ENCODE measurements around the gene CRMP1. TPM values are rescaled to one million over a fixed set of nuclear protein-coding genes. Genes with fewer than 3 reads are reported as not detected.

CRMP1 gene
- total RNA-seq, 4 donors from 2014 or later = 0.63 to 3.0 (median 0.81) TPM; not detected in 1

DNA sequence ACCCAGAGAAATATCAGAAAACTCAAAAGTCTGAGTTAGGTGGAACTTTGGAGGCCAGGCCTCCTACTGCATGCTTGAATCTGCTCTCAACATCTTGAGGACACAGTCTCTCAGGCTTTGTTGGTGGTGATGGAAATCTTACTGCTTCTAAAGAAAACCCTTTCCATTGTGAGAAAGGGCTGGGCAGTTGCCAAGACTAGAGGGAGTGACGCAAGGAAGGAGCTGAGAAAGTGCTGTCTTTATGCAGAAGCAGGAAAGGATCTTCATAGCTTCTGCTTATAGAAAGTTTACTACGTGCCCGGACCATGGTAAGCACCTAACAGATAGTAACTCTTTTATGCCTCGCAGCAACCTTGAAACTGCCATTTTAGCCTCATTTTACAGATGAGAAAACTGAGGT, 2.4 kb upstream of the CRMP1 start:
- intact Hi-C loops (cut with DNase I) = no loop called here
- TF ChIP-seq, protein P1, sequence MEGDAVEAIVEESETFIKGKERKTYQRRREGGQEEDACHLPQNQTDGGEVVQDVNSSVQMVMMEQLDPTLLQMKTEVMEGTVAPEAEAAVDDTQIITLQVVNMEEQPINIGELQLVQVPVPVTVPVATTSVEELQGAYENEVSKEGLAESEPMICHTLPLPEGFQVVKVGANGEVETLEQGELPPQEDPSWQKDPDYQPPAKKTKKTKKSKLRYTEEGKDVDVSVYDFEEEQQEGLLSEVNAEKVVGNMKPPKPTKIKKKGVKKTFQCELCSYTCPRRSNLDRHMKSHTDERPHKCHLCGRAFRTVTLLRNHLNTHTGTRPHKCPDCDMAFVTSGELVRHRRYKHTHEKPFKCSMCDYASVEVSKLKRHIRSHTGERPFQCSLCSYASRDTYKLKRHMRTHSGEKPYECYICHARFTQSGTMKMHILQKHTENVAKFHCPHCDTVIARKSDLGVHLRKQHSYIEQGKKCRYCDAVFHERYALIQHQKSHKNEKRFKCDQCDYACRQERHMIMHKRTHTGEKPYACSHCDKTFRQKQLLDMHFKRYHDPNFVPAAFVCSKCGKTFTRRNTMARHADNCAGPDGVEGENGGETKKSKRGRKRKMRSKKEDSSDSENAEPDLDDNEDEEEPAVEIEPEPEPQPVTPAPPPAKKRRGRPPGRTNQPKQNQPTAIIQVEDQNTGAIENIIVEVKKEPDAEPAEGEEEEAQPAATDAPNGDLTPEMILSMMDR (IDR thresholded peaks at IDR 0.05) = no peak
- TF ChIP-seq POLR2A (IDR thresholded peaks at IDR 0.05) = no peak
- Histone ChIP-seq H3K9me3 (no peaks in the 10 kb centered on the region), H3K4me1 (peaks cover 0 to 2% of the 10 kb centered on the region in 2 donors), H3K4me3 (replicated peaks in 1 of 3) (no peak overlapping the region), H3K27me3 (peaks cover 11% of the 10 kb centered on the region), H3K27ac (no peak overlapping the region), H3K36me3 (no peaks in the 10 kb centered on the region)
- WGBS, 2 donors = 63 to 70% methylated on average over 4 of the region's 4 CpGs
- DNase-seq = no peak

DNA sequence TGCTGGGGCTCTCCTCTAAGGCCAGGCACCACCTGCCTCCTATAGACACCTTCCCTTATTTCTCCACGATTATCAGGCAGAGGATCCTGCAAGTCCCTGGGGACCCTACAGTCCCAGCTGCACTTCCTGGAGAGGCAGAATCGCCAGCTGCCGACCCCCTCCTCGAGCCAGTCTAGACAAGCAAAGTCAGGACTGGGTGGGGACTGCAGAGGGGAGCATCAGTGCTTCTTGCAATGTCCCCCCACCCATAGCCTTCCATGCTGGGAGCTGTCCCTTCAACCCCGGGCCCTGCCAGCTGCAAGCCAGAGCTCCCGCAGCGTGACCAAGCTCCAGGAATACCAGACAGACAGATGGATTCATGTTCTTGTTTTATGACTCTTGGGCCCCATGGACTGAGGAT, 1.4 kb upstream of the CRMP1 start:
- DNase-seq = no peak
- Histone ChIP-seq H3K4me3 (replicated peaks in 1 of 3) (no peak overlapping the region), H3K27ac (no peak overlapping the region), H3K27me3 (peaks cover 20% of the 10 kb centered on the region), H3K36me3 (no peaks in the 10 kb centered on the region), H3K4me1 (peaks cover 0 to 4% of the 10 kb centered on the region in 2 donors), H3K9me3 (no peaks in the 10 kb centered on the region)
- intact Hi-C loops (cut with DNase I) = no loop called here
- WGBS, 2 donors = 38 to 44% methylated on average over 1 to 7 of the region's 7 CpGs
- TF ChIP-seq, protein P1 (IDR thresholded peaks at IDR 0.05) = no peak
- TF ChIP-seq POLR2A (IDR thresholded peaks at IDR 0.05) = no peak

DNA sequence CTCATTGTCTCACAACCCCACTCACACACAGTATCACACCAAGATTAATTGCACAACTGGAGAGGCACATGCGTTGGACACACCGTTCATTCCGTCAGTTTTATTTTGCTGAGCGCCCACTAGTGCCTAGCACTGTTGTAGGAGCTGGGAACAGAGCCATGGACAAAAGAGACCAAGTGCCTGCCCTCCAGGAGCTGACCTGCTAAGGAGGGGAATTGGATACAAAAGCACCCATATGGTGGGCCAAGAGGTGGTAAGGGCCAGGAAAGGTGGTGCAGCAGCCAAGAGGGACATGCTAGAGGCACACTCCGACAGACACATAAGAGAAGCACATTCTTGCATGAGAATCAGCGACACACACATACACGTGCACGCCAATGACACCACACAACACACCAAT, 705 bp upstream of the CRMP1 start:
- H3K9me3 ChIP-seq = no peaks in the 10 kb centered on the region
- WGBS, 2 donors = 77 to 78% methylated on average over 8 of the region's 8 CpGs
- H3K4me3 ChIP-seq (replicated peaks in 1 of 3) = no peak overlapping the region
- TF ChIP-seq POLR2A (IDR thresholded peaks at IDR 0.05) = no peak
- DNase-seq = no peak
- no peak overlapping the region for H3K27ac ChIP-seq
- peaks cover 0 to 4% of the 10 kb centered on the region in 2 donors for H3K4me1 ChIP-seq
- intact Hi-C loops (cut with DNase I) = no loop called here
- no peaks in the 10 kb centered on the region for H3K36me3 ChIP-seq
- H3K27me3 ChIP-seq = peaks cover 20% of the 10 kb centered on the region

DNA sequence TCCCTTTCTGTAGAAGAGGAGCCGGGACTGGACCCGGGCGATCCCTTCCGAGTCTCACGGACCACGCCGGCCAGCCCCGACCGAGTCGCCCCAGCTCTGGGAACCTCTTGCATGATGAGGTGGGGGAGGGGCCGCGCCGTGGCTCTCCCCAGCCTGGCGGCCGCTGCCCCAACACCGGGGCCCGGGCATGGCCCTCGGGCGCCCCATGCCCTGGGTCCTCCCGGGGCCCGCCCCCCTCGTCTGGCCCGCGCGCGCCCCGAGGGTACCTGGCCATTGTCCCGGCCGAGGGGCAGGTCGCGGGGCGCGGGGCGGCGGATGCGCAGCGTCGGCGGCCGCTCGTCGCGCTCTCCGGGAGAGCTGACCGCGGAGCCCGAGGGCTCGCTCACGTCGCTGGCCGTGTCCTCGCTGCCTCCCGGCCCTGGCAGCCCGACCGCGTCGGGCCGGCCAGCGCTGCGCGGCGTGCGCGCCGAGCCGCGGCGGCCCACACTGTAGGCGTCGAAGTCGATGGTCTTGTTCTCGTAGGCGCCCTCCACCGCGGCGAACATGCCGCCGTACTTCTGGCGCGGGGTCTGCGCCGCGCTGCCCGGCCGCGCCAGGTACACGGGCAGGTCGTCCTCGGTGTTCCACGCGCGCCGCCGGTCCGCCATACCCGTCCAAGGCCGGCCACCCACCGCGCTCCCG, 423 bp downstream of the CRMP1 start:
- no peak for TF ChIP-seq POLR2A (IDR thresholded peaks at IDR 0.05)
- TF ChIP-seq, protein P1 (IDR thresholded peaks at IDR 0.05) = no peak
- Histone ChIP-seq H3K27me3 (peaks cover 25% of the 10 kb centered on the region), H3K4me3 (replicated peaks in 1 of 3) (no peak overlapping the region), H3K36me3 (no peaks in the 10 kb centered on the region), H3K27ac (no peak overlapping the region), H3K4me1 (peaks cover 8% of the 10 kb centered on the region in 2 donors), H3K9me3 (no peaks in the 10 kb centered on the region)
- intact Hi-C loops (cut with DNase I) = no loop called here
- 0% methylated on average over 3 of the region's 100 CpGs; no CpG with 5 or more reads in 1 of the 2 donors for WGBS, 2 donors
- no peak for DNase-seq

DNA sequence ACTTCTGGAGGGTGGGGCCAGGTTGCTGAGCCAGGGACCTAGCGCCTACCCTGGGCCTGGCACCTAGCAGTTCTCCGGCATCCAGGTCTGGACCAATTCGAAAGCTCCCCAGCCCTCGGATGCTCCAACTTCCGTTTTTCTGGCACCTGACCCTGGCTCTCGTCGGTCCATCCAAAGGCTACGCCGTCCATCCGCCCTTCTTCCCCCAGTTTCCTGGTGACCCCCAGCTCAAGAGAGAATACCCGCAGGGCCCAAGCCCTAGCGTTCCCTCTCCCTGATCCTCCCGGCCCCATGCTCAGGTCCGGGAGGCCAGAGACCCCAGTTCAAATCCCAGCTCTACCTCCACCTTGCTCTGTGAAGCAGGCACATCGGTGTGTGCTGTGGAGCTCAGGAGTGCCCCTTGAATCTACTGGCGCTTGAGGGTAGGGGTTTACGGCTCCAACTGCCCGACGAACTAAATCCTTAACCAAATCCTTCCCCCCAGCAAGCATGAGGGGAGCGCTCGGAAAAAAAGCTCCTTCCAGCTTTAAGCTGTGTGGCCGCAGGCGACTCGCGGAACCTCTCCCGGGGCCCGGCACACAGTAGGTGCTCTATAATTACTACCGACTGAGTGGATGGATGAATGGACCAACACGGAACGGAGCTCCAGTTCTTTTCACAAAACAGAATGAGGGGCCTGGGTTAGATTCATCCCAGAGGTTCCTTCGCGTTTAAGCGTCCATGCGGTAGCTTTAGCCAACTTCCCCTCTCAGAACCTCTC, 1.1 kb downstream of the CRMP1 start:
- Histone ChIP-seq H3K36me3 (no peaks in the 10 kb centered on the region), H3K4me3 (replicated peaks in 1 of 3) (no peak overlapping the region), H3K9me3 (no peaks in the 10 kb centered on the region), H3K27ac (no peak overlapping the region), H3K4me1 (peaks cover 10 to 11% of the 10 kb centered on the region in 2 donors), H3K27me3 (peaks cover 30% of the 10 kb centered on the region)
- intact Hi-C loops (cut with DNase I) = no loop called here
- WGBS, 2 donors = 12 to 13% methylated on average over 19 to 29 of the region's 34 CpGs
- no peak for DNase-seq
- TF ChIP-seq, protein P1 (IDR thresholded peaks at IDR 0.05) = no peak
- TF ChIP-seq POLR2A (IDR thresholded peaks at IDR 0.05) = no peak

Measured in thyroid gland (tissue), 4 donors.